NCI-H2171 treated with DMSO at 0.1 percent for 48 hours (cell line): ENCODE data around the gene BMPR2.
"Not testable (repeated sequence)": the region's sequence is repeated elsewhere in the genome, so short reads cannot be mapped to it uniquely, and the experiment has no call there.

Experiments used
- DNase-seq: peaks from one replicate; lab custom pipeline; 2025; lab: John Stamatoyannopoulos, UW

BMPR2 gene

DNA sequence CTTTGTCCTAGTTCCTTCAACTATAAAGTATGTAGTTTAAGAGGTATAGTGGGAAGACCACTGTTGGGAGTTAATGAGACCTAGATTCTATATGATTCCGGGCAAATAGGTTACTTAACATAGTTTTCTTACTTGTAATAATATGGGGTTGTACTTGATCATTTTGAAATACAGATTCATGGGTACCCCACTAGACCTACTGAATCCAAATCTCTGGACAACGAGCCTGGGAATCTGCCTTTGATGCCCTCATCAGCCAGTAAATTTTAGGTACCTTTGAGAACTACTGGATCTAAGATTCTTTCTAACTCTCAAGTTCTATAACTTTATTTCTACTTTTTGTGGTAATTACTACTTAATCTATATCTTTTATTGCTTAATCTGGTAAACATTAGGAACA is 6.6 kb downstream of the BMPR2 start:
- DNase-seq = no peak

DNA sequence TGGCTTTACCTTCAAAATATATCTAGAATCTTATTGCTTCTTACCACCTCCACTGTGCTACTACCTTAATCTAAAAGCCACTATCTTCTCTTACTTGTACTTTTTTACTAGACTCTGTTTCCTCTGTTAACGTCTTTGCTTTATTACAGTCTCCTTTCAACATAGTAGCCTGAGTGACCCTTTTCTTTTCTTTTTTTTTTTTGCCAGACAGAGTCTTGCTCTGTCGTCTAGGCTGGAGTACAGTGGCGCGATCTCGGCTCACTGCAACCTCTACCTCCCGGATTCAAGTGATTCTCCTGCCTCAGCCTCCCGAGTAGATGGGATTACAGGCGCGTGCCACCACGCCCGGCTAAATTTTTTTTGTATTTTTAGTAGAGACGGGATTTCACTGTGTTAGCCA is 10.4 kb downstream of the BMPR2 start:
- DNase-seq = not testable (repeated sequence)

DNA sequence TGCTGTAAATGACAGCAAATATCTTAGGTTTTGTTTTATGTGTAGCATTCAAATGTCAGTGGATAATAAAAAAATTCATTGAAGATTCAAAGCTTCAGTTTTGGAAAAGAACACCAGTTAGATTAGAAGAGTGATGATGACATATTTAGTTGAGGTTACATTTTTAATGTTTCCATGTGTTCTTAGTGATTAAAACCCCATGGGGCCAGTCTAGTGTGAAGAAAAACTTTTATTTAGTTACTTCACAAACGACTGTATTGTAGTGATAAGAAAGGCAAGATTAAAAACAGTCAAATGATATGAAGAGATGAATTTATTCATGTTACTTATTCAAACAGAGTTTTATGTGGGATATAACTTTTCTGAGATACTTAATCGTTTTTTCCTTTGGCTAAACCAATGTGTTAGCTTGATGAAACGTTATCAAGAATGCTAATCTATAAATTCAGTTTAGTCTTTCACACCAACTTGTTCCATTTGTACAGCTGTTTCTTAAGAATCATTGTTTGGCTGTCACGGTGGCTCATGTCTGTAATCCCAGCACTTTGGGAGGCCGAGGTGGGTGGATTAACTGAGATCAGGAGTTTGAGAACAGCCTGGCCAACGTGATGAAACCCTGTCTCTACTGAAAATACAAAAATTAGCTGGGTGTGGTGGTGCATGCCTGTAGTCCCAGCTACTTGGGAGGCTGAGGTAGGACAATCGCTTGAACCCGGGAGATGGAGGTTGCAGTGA is 11.6 kb downstream of the BMPR2 start:
- DNase-seq = no peak

DNA sequence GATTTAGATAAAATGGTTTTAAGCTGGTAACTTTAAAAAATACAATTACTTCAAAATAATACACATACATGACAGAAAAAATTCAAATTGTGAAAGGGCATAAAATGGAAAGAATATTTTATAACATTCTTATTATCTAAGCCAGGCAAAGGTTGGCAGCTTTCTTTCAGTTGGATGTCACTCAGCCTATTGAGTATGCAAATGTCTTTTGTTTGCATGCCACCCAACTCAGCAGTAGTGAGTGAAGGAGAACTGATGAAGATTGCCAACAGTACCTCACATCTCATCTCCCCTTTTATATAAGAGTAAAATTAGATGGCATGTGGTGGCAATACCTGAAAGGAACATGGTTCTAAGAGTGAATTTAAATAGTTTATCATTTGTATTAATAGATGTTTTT is 24.8 kb downstream of the BMPR2 start:
- no peak for DNase-seq

DNA sequence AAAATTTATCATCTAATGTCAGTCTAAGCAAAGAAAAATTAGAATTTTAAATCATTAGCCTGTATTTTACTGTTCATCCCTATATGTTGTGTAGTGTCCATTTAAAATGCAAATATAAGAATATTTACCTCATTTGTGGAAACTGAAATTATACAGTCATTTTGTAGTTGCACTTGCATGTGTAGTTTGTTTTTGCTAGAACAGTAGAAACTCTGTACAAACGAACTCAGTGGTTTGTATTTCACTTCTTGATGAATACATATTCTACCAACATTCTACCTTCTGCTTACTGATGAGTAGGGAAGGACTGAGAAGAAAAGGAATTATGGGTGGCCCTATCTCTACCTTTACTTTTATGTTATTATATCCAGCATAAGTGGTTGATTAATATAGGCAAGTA is 29.7 kb downstream of the BMPR2 start:
- DNase-seq = no peak

DNA sequence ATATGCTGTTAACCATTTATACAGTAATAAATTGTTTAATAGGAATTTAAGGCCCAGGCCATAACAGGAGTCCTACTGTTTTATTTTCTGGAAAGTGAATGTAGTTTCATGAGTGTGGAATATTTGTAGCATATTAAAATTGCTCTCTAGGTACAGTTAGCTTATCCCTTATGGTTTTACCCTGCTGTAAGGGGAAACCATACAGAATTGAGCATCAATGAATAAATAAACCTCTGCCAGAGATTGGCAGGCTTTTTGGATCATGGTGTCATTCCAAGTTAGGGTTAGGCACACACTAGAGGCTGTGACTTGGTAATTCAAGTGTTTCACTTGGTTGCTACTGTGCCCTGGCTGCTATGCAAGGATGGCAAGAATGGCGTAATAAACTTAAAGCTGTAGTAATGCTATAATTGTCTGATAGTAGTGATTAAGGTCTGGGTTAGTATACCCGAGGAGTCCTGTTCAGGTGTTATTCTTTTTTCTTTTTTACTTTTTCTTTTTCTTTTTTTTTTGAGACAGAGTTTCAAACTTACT is 30.4 kb downstream of the BMPR2 start:
- no peak for DNase-seq

DNA sequence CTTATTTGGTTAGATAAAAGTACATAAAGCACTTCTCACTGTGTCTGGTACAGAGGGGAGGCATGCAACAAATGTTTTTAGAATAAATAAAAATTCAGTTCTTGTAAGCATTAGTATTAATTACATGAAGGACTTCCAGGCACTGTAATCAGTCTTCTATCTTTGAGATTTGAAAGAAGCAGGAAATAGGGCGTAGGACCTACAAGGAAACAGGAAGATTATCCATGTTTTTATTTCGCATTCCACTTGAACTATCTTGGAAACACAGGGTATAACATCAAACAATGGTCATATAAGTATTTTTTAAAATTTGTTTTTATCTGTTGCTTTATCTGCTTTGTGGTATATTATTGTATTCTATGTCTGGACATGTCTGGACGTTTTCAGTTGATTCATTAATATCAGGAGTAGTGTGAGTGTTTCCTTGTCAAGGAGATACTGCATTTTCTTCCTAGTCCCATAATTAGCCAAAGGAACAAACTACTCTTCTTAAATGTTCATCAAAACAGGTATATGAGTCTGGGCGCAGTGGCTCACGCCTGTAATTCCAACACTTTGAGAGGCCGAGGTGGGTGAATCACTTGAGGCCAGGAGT is 32.5 kb downstream of the BMPR2 start:
- DNase-seq = no peak

DNA sequence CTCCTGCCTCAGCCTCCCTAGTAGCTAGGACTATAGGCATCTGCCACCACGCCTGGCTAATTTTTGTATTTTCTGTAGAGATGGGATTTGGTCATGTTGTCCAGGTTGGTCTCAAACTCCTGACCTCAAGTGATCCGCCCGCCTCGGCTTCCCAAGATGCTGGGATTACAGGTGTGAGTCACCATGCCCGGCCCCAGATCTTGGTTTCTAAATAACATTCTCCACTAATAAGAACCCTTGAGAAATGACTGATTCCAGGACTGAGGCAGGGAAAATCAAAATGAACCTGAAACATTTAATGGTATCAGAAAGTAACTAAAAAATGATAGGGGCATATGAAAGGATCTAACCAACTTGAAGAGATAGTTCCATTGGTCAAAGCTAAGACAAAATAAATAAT is 34.0 kb downstream of the BMPR2 start:
- no peak for DNase-seq

GRCh38 chr2:202411097-202411496 is 35.0 kb downstream of the BMPR2 start:
- no peak for DNase-seq

DNA sequence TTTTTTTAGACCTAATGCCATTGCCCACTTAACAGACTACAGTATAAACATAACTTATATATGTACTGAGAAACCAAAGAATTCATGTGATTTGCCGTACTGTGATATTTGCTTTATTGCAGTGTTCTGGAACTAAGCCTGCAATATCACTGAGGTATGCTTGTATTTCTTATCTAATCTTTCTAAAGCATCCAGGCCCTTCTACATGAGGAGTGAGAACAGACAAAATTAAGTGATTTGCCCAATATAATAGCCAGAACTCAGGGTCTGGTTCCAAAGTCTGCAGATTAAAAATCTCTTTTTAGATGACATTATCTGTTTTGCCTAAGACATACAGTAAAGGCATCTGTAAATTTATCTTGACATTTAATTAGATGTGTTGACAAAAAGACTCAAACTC is 41.9 kb downstream of the BMPR2 start:
- DNase-seq = no peak

- DNase-seq = no peak
Measured at GRCh38 chr2:202418511-202418910, 42.4 kb downstream of the BMPR2 start.

DNA sequence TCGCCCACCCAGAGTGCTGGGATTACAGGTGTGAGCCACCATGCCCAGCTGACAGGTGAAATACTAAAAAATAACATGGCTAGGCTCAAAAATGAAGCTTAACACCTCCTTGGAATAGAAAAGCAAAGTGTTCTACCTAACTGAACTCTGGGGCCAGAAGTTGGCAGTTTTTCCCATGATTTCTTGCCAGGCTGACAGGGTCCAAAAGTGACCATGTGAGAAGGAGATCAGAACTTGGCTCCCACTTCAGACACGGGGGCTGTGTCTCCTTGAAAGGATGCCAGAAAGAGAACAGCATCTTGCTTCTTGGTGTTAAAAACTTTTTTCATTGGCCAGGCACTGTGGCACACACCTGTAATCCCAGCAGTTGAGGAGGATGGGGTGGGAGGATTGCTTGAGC is 47.0 kb downstream of the BMPR2 start:
- DNase-seq = no peak

GRCh38 chr2:202425036-202425435 is 48.9 kb downstream of the BMPR2 start:
- DNase-seq = no peak

GRCh38 chr2:202426751-202427150 is 50.6 kb downstream of the BMPR2 start:
- DNase-seq = no peak

- DNase-seq = no peak
Measured at GRCh38 chr2:202429164-202429980, 53.2 kb downstream of the BMPR2 start.

GRCh38 chr2:202432776-202433175 is 56.6 kb downstream of the BMPR2 start:
- peak; percentile 95 for DNase-seq

GRCh38 chr2:202434472-202434871 is 58.3 kb downstream of the BMPR2 start:
- no peak for DNase-seq

DNA sequence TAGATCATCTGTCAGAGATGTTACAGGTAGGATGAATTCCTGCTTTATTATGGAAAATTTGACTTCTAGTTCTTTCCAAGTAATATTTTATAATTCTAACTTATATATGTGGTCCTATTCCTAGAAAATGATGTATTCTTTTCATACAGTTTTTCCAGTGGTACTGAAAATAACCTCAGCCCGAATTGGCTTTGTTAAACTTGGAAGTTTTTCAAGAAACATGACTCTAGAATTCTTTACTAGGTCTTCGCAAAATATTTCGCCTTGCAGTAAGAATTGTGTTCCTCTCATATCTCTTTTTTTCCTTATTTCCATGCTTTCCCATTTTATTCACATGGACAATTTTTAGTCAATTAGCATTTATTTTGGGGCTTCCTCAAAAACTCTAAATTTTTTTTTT is 60.5 kb downstream of the BMPR2 start:
- DNase-seq = no peak

GRCh38 chr2:202440117-202440516 is 64.0 kb downstream of the BMPR2 start:
- not testable (repeated sequence) for DNase-seq

DNA sequence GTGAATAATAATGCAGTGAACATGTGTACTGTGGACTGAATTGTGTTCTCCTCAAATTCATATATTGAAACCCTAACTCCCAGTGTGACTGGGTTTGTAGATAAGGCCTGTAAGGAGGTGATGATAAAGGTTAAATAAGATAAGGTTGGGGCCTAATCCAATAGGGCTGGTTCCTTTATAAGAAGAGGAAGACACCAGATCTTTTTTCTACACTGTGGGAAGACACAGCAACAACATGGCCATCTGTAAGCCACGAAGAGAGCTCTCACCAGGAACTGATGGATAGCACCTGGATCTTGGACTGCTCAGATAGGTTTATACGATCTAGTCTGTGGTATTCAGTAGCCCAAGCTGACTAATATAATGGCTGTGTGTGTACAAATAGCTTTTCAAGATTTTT is 66.8 kb downstream of the BMPR2 start:
- no peak for DNase-seq

DNA sequence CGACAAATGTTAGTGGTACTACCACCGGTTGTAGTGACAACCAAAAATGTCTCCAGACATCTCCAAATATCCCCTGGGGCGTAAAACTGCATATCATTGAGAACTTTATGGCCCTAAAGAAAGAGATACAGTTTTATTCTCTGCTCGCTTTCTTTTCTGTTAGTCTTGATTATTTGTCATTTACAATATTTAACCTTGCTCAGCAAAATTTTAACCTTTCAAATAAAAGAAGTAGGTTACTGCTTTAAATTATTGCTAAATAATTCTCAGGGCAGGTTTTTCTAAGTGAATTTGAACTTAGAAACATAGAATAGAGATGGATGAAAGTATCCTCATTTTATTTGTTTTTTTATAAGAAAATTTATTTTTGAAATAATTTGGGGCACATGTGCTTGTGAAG is 67.9 kb downstream of the BMPR2 start:
- no peak for DNase-seq

DNA sequence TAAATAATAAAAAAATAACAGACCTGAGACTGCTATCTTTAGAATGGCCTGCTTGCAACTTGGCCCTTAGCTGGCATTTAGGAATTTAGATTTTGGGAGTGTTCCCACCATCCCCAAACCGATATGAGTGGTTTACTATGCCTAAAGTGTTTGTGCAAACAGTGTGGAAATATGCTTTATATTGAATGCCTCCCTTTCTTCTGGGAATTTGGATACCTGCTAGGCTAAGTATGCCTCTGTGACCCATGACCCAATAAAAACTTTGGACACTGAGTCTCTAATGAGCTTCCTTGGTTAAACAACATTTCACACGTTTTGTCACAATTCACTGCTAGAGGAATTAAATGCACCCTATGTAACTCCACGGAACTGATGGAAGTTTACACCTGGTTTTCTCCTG is 73.2 kb downstream of the BMPR2 start:
- DNase-seq = no peak

DNA sequence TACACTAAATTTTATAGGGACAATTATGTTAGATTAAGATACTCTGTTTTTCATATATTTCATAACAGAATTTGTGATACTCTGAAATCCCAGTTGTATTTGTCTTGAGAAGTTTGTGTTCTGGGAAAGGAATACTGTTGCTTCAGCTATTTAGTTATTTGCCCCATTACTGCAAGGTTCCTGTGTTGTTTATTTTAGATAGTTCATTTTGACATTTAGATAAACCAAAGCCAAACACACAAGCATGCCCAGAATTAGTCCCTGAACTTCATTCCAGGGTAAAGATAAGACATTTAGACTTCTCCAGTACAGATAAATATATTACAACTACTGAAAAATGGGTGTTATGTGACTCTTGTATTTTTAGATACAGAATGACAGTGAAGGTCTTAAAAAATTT is 74.7 kb downstream of the BMPR2 start:
- no peak for DNase-seq
